GM12872 (cell line): ENCODE results near the gene MGRN1.

ENCODE experiments used
- TF ChIP-seq, protein P1 (sequence below): IDR thresholded peaks from 3 replicates; pipeline ENCODE4 v1.5.1; 2011; ENCODE audit warnings: low read depth, mild to moderate bottlenecking, low read length, moderate library complexity; ENCODE audit not compliant: insufficient read depth

MGRN1 gene

DNA sequence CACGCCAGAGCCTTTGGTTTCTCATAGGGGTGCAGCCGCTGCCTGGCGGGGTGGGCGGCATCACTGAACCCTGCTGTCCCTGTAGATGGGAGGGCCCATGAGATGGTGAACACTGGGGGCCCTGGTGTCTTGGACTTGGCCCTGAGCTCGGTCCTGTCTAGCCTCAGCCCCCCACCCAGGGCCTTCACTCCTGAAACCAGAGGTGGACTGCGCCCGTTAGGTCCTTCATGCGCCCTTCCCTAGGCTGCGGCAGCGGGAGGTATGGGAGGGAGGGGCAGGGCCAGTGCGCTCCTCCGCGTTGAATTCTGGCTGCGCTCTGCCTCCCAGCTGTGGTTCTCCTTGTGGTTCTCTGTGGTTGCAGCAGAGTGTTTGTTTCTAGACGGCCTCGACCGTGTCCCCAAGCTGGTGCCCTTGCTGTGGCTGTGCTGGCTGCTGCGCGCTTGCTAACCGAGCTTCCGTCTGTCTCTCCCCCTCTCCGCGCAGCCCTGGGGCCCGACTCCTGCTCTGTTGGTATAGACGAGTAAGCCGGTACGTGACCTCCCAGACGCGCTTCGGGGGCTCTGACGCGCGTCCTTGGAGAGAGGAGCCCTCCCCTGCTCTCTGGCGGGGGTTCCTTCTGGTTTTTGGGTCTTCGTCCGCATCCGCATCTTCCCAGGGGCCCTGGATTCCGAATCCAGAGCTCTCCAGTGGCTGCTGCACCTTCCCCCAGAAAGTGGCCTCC, 61.3 kb downstream of the MGRN1 start:
- TF ChIP-seq, protein P1, sequence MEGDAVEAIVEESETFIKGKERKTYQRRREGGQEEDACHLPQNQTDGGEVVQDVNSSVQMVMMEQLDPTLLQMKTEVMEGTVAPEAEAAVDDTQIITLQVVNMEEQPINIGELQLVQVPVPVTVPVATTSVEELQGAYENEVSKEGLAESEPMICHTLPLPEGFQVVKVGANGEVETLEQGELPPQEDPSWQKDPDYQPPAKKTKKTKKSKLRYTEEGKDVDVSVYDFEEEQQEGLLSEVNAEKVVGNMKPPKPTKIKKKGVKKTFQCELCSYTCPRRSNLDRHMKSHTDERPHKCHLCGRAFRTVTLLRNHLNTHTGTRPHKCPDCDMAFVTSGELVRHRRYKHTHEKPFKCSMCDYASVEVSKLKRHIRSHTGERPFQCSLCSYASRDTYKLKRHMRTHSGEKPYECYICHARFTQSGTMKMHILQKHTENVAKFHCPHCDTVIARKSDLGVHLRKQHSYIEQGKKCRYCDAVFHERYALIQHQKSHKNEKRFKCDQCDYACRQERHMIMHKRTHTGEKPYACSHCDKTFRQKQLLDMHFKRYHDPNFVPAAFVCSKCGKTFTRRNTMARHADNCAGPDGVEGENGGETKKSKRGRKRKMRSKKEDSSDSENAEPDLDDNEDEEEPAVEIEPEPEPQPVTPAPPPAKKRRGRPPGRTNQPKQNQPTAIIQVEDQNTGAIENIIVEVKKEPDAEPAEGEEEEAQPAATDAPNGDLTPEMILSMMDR: no peak

DNA sequence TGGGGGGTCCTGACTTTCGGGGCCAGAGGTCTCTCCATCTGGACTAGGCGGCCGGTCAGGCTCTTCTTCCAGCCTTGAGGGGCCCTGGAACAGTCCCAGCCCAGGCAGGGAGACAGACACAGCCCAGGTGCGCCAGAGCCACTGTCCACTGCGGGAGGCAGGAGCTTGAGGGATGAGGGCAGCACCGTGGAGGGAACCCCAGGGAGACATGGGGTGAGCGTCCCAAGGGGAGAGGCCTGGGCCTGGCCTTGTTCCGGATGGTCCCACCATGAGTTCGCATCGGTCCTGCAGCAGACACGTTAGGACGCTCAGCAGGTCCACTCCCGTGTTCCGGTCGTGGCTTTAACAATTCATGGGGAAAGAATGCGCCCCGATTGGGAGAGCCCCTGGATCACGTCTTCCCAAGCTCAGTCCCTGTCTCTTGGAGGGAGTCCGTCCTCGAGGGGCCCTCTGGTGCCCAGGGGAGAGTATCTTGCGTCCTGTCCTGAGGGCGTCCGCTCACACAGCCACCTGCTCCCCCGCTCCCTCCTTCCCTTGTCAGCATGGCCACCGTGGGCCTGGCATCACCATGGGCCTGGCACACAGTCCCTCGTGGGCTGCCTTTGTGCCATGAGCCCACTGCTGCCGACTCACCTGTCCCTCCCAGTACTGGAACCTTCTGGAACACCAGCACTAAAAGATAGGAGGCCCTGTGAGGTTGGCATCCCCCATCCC, 62.0 kb downstream of the MGRN1 start:
- TF ChIP-seq, protein P1: no peak

DNA sequence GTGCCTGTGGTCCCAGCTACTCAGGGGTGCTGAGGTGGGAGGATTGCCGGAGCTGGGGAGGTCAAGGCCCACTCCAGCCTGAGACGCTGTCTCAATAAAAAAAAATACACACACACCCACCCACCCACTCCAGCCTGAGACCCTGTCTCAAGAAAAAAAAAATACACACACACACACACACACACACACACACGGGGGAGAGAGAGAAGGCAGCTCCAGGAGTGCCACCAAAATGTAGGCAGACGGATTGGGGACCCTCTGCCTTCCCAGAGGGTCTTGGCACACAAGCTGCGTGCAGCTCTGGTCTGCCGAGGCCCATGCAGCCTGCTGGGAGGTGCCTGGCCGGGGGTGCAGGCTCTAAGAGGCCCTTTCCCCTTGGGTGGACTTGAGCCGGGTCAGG, 62.8 kb downstream of the MGRN1 start:
- TF ChIP-seq, protein P1: no peak

DNA sequence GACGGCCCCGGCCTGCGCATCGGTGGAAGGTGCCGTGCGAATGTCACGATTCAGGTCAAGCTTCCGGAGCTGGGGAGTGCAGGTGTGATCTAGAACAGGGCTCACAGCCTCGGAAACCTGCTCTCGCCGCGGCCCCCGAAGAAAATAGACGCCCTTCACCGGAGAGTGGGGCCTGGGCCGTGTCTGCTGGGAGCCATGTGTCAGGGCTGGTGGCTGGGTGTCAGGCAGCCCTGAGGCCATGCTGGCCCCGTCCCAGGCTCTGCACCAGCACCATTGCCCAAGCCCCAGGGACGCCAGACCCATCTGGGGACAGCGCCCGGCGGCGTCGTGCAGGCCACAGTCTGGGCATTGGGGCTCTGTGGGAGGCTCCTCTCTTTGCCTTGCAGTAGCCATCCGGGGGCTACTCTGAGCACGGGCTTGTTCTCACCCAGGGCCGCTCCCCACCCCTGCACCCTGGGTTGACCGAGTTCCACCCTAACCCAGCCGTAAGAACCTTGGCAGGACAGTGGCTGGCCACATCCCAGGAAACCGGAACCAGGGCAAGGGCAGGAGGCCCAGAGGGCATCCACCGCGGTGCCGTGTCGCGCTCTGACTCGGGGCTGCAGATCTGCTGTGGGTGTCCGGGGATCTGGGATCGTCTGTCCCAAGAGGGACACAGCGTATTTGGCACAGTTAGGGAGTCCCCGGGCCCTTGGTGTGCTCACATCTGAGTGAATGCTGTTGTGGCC, 63.5 kb downstream of the MGRN1 start:
- TF ChIP-seq, protein P1: no peak

DNA sequence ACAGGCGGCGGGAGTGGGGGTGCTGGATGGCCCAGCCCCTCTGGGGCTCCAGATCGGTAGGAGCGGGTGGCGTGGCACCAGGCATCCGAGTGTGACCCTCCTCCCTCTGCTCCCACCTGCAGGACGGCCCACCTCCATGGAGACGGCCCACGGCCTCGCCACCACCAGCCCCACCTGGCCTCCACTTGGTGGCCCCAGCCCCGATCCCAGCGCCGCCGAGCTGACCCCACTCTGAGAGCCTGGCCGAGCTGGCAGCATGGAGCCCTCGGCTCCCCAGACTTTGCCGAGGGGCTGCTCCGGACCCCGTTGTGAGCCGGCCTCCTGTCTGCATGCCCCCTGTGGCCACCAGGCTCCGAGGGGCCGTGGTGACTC, 64.0 kb downstream of the MGRN1 start:
- TF ChIP-seq, protein P1: no peak

DNA sequence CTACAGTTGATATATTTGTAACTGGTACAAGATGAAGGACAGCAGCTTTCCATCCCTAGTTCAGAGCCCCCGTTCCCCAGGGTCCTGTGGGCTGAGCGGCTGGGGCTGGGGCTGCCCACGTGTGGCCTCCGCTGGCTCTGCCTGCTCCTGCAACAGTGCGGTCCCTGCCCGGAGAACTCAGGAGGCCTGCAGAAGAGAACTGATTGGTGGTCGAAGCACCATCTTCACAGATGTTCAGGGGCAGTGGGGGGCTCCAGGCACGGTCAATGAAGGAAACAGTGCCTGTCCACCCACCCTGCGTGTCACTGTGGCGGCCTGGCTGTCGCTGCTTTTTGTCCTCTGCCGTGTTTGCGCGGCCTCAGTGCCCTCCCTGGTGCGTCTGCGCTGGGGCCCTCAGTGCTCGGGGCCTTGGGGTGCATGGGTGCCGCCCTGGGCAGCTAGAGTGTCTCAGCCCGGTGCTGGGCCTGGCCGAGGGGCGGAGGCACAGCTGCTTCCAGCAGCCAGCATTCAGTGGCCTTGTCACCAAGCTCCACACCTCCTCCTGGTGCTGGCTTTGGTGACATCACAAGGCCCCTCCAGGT, 64.6 kb downstream of the MGRN1 start:
- TF ChIP-seq, protein P1: no peak
